A673 (cell line): ENCODE measurements around the gene TANC2. TPM values are rescaled to one million over a fixed set of nuclear protein-coding genes. Genes with fewer than 3 reads are reported as not detected.

Source experiments
- BruUV-seq: library from RNA; stranded (reverse); fragments of 400-500 nt; replicated peaks from 2 replicates; lab custom pipeline; 2021; lab: Mats Ljungman, UMichigan
- CTCF ChIA-PET: fragments of 300-600 bp; sonication (Branson Sonifier 250); formaldehyde crosslinking; loops from one replicate; lab custom pipeline; 2022; ENCODE audit warnings: antibody characterized with exemption; lab: Charles Lee
- POLR2A ChIA-PET: fragments of 300-600 bp; sonication (Branson Sonifier 250); formaldehyde crosslinking; loops from one replicate; lab custom pipeline; 2022; ENCODE audit warnings: antibody characterized with exemption; ENCODE audit not compliant: low non-redundant PET; lab: Charles Lee
- DNase-seq: peaks from one replicate; pipeline ENCODE4 v3.0.0-alpha.2; 2015; ENCODE audit warnings: low spot score
- H3K27ac ChIP-seq: fragments of 200-600 bp; sonication (generic); 2 replicates; pipeline ENCODE4 v1.5.1; 2016; ENCODE audit warnings: mixed run types, low read depth, mild to moderate bottlenecking, mixed read lengths, antibody characterized with exemption, low read length; ENCODE audit not compliant: poor library complexity, severe bottlenecking
- H3K27me3 ChIP-seq: fragments of 200-600 bp; sonication (generic); replicated peaks from 2 replicates; pipeline ENCODE4 v1.6.1; 2017; ENCODE audit warnings: mixed run types, low read depth, mild to moderate bottlenecking, mixed read lengths, antibody characterized with exemption, low read length; ENCODE audit not compliant: insufficient read depth, poor library complexity
- H3K36me3 ChIP-seq: fragments of 200-600 bp; sonication (generic); 2 replicates; pipeline ENCODE4 v1.6.1; 2016; ENCODE audit warnings: mixed run types, mild to moderate bottlenecking, mixed read lengths, antibody characterized with exemption, low read length; ENCODE audit not compliant: insufficient read depth, poor library complexity, severe bottlenecking
- H3K4me1 ChIP-seq: fragments of 200-600 bp; sonication (generic); 2 replicates; pipeline ENCODE4 v1.6.1; 2017; ENCODE audit warnings: mixed run types, mild to moderate bottlenecking, mixed read lengths, antibody characterized with exemption, low read length; ENCODE audit not compliant: insufficient read depth, poor library complexity, severe bottlenecking
- H3K4me3 ChIP-seq: fragments of 200-600 bp; sonication (generic); 2 replicates; pipeline ENCODE4 v1.5.1; 2016; ENCODE audit warnings: low read depth, mixed run types, mild to moderate bottlenecking, mixed read lengths, low read length; ENCODE audit not compliant: poor library complexity, severe bottlenecking
- H3K9me3 ChIP-seq: fragments of 200-600 bp; sonication (generic); 2 replicates; pipeline ENCODE4 v1.6.1; 2016; ENCODE audit warnings: mixed run types, low read depth, mild to moderate bottlenecking, mixed read lengths, antibody characterized with exemption, low read length; ENCODE audit not compliant: poor library complexity, severe bottlenecking
- CTCF ChIP-seq: fragments of 300-800, 200-600 bp; sonication (generic); conservative IDR thresholded peaks from 2 replicates; pipeline ENCODE4 v1.5.1; 2017; ENCODE audit warnings: low read depth, mild to moderate bottlenecking, antibody characterized with exemption, low read length, moderate library complexity, mixed read lengths
- EZH2 ChIP-seq: fragments of 200-600 bp; sonication (generic); IDR thresholded peaks from 2 replicates; pipeline ENCODE4 v1.6.1; 2017; ENCODE audit warnings: borderline replicate concordance, low read depth, mild to moderate bottlenecking, mixed read lengths, antibody characterized with exemption, low read length; ENCODE audit not compliant: poor library complexity, severe bottlenecking
- intact Hi-C: fragments of 100-400 bp; cut with micrococcal nuclease; formaldehyde crosslinking; loops from one replicate; pipeline ENCODE4 v1.10.0; 2022; ENCODE audit not compliant: unreplicated experiment
- total RNA-seq: library from RNA; stranded (reverse); gene quantifications from 2 replicates; pipeline ENCODE4 v1.2.3, GENCODE V29; 2021

Gene TANC2
- total RNA-seq, 1 experiment from 2014 or later: 13.6 TPM

- Histone ChIP-seq H3K36me3 (no peaks in the 10 kb centered on the region), H3K27ac (no peak overlapping the region), H3K27me3 (peaks cover 11% of the 10 kb centered on the region), H3K4me3 (no peak overlapping the region), H3K9me3 (no peaks in the 10 kb centered on the region), H3K4me1 (no peaks in the 10 kb centered on the region)
- no peak for TF ChIP-seq CTCF
- TF ChIP-seq EZH2: no peak
- intact Hi-C loops: no loop called here
- ChIA-PET POLR2A (no interaction called here), CTCF (no interaction called here)
- no peak for DNase-seq
- BruUV-seq: no TSS peak
Observed at GRCh38 chr17:62937606-62938005, 28.4 kb upstream of the TANC2 start.

GRCh38 chr17:62941358-62941991, 24.6 kb upstream of the TANC2 start:
- H3K27me3 ChIP-seq: peaks cover 5% of the 10 kb centered on the region
- TF ChIP-seq EZH2: no peak
- TF ChIP-seq CTCF: no peak
- H3K27ac ChIP-seq: no peak overlapping the region
- H3K9me3 ChIP-seq: no peaks in the 10 kb centered on the region
- no peaks in the 10 kb centered on the region for H3K4me1 ChIP-seq
- no peaks in the 10 kb centered on the region for H3K36me3 ChIP-seq
- CTCF ChIA-PET: no interaction called here
- intact Hi-C loops: no loop called here
- POLR2A ChIA-PET: no interaction called here
- no peak overlapping the region for H3K4me3 ChIP-seq
- DNase-seq: no peak
- no TSS peak for BruUV-seq

GRCh38 chr17:62948370-62948769, 17.7 kb upstream of the TANC2 start:
- Histone ChIP-seq H3K4me1 (no peaks in the 10 kb centered on the region), H3K36me3 (no peaks in the 10 kb centered on the region), H3K27me3 (no peaks in the 10 kb centered on the region), H3K4me3 (no peak overlapping the region), H3K27ac (no peak overlapping the region), H3K9me3 (no peaks in the 10 kb centered on the region)
- no peak for DNase-seq
- CTCF ChIA-PET: no interaction called here
- intact Hi-C loops: no loop called here
- POLR2A ChIA-PET: no interaction called here
- TF ChIP-seq CTCF: no peak
- TF ChIP-seq EZH2: no peak
- BruUV-seq: no TSS peak
